NCI-H446 (cell line): ENCODE results near the gene CLIC1.

Experiments
- DNase-seq, 2 experiments: peaks; one replicate each; lab custom pipeline; 2025; lab: John Stamatoyannopoulos, UW

The CLIC1 gene

GRCh38 chr6:31701666-31702404 lies 34.5 kb downstream of the CLIC1 start:
- peak in 1 of 2 experiments; percentile 38 for DNase-seq

- no peak for DNase-seq
These were observed 35.5 kb downstream of the CLIC1 start for GRCh38 chr6:31700740-31701401.

GRCh38 chr6:31697555-31697954 lies 38.8 kb downstream of the CLIC1 start:
- DNase-seq = no peak

GRCh38 chr6:31693535-31693934 lies 42.8 kb downstream of the CLIC1 start:
- no peak for DNase-seq

GRCh38 chr6:31692886-31693285 lies 43.4 kb downstream of the CLIC1 start:
- no peak for DNase-seq

GRCh38 chr6:31692353-31692752 lies 44.0 kb downstream of the CLIC1 start:
- DNase-seq = no peak

- no peak for DNase-seq
These were observed 44.7 kb downstream of the CLIC1 start for GRCh38 chr6:31691564-31692108.

GRCh38 chr6:31691078-31691463 lies 45.3 kb downstream of the CLIC1 start:
- no peak for DNase-seq

GRCh38 chr6:31690231-31691077 lies 45.9 kb downstream of the CLIC1 start:
- DNase-seq = no peak

GRCh38 chr6:31689249-31690110 lies 46.9 kb downstream of the CLIC1 start:
- DNase-seq = no peak

GRCh38 chr6:31687860-31688693 lies 48.3 kb downstream of the CLIC1 start:
- DNase-seq = no peak

GRCh38 chr6:31687321-31687720 lies 49.0 kb downstream of the CLIC1 start:
- DNase-seq = no peak

- no peak for DNase-seq
These were observed 49.8 kb downstream of the CLIC1 start for GRCh38 chr6:31686483-31686882.

- DNase-seq = no peak
These were observed 52.7 kb downstream of the CLIC1 start for GRCh38 chr6:31683591-31683990.

GRCh38 chr6:31681135-31681671 lies 55.1 kb downstream of the CLIC1 start:
- DNase-seq = no peak
